Measurements from ENCODE around the gene LRRC41. TPM values are rescaled to one million over a fixed set of nuclear protein-coding genes. Genes with fewer than 3 reads are reported as not detected.

LRRC41 gene
- total RNA-seq, 1 experiment from 2014 or later, result 47.5 TPM

DNA sequence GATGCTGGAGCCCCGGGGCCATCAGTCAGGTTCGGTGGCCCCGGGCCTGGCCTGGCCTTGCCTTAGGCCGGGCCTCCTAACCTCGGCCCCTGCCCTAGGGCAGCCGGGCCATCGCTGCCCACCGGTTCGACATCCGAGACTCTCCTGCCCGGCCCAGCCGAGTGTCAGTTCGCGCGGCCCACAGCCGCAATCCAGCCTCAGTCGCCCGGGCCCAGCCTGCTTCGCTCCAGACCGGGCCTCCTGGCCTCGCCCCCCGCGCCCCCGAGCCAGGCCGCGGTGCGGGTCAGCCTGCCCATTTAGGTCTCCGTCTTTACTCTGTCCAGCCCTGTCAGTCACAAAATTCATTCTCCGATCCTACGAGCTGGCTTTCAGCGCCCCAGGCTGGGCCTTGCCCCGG is 777 bp downstream of the LRRC41 start:
- no TSS peak for BruUV-seq (replicated peaks)
- peak overlapping the region; percentile 99 for H3K4me3 Mint-ChIP-seq (ENCODE audit: low read depth, unreplicated experiment)
- CTCF ChIA-PET, result interaction anchor here (0.6 to 2.1 kb wide), 7 partner anchors 9 to 1291 kb away, joined by 3 to 13 read pairs (median 3); partner anchors contain the start of genes NSUN4 and UROD
- TF ChIP-seq, protein P1, sequence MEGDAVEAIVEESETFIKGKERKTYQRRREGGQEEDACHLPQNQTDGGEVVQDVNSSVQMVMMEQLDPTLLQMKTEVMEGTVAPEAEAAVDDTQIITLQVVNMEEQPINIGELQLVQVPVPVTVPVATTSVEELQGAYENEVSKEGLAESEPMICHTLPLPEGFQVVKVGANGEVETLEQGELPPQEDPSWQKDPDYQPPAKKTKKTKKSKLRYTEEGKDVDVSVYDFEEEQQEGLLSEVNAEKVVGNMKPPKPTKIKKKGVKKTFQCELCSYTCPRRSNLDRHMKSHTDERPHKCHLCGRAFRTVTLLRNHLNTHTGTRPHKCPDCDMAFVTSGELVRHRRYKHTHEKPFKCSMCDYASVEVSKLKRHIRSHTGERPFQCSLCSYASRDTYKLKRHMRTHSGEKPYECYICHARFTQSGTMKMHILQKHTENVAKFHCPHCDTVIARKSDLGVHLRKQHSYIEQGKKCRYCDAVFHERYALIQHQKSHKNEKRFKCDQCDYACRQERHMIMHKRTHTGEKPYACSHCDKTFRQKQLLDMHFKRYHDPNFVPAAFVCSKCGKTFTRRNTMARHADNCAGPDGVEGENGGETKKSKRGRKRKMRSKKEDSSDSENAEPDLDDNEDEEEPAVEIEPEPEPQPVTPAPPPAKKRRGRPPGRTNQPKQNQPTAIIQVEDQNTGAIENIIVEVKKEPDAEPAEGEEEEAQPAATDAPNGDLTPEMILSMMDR (IDR thresholded peaks at IDR 0.05; ENCODE audit: unreplicated experiment), result no peak
- intact Hi-C loops (cut with micrococcal nuclease; ENCODE audit: unreplicated experiment), result loop anchor here (5.0 kb wide), 1 partner anchor 45 kb away; no protein-coding TSS in a partner anchor
- H3K9me3 Mint-ChIP-seq (ENCODE audit: low read depth, unreplicated experiment), result no peaks in the 10 kb centered on the region
- H3K27me3 Mint-ChIP-seq (ENCODE audit: unreplicated experiment), result no peaks in the 10 kb centered on the region
- H3K36me3 Mint-ChIP-seq (ENCODE audit: insufficient read depth, unreplicated experiment), result peaks cover 77% of the 10 kb centered on the region
- peak; percentile 36 for DNase-seq
- peak overlapping the region; percentile 97 for H3K27ac Mint-ChIP-seq (ENCODE audit: unreplicated experiment)
- peaks cover 31% of the 10 kb centered on the region for H3K4me1 Mint-ChIP-seq (ENCODE audit: low read depth, unreplicated experiment)

DNA sequence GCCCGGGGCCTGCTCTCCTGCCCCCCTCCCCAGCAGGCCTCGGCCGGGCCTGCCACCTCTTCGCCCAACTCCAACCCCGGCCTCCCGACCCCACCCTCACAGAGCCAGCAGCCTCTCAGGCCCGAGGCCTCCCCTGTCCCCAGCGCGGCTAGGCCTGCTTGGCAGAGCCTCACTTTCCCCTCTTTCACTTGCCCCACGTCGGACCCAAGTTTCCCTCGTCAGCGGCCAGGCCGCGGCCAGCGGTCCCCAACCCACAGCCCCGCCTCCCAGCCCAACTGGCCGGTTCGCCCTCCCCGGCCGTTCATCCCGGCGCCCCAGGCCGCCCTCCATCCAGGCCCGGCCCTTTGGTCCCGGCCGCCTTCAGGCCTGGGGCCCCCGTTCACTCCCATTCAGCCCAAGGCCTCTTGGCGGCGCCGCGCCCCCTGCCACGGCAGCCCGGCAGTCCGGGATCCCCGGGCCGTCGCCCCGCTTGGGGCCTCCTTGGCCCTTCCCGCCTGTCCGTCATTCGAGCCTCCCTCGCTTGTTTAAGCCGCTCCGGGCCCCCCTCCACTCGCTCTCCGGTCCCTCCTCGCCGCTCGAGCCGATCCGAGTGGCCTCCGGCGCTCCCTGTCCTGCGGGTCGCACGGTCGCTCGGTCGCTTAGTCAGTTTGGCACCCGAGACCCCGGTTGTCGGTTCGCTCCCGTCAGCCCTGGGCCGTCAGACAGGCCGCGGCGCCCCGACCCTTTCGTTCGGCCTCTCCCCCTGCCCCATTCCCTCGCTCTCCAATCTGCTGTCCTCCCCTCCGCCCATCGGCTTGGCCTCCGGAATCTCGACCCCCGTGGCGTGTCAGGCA is 1.4 kb downstream of the LRRC41 start:
- no peaks in the 10 kb centered on the region for H3K9me3 Mint-ChIP-seq (ENCODE audit: low read depth, unreplicated experiment)
- no peaks in the 10 kb centered on the region for H3K27me3 Mint-ChIP-seq (ENCODE audit: unreplicated experiment)
- CTCF ChIA-PET, result interaction anchor here (0.8 to 1.5 kb wide), 2 partner anchors 38 to 40 kb away, joined by 3 to 4 read pairs; no protein-coding TSS in a partner anchor
- TF ChIP-seq, protein P1 (IDR thresholded peaks at IDR 0.05; ENCODE audit: unreplicated experiment), result no peak
- peak overlapping the region; percentile 97 for H3K27ac Mint-ChIP-seq (ENCODE audit: unreplicated experiment)
- BruUV-seq (replicated peaks), result no TSS peak
- H3K4me1 Mint-ChIP-seq (ENCODE audit: low read depth, unreplicated experiment), result peaks cover 32% of the 10 kb centered on the region
- H3K36me3 Mint-ChIP-seq (ENCODE audit: insufficient read depth, unreplicated experiment), result peaks cover 77% of the 10 kb centered on the region
- DNase-seq, result peak; percentile 69
- peak overlapping the region; percentile 99 for H3K4me3 Mint-ChIP-seq (ENCODE audit: low read depth, unreplicated experiment)
- intact Hi-C loops (cut with micrococcal nuclease; ENCODE audit: unreplicated experiment), result loop anchor here (5.0 kb wide), 1 partner anchor 45 kb away; no protein-coding TSS in a partner anchor

DNA sequence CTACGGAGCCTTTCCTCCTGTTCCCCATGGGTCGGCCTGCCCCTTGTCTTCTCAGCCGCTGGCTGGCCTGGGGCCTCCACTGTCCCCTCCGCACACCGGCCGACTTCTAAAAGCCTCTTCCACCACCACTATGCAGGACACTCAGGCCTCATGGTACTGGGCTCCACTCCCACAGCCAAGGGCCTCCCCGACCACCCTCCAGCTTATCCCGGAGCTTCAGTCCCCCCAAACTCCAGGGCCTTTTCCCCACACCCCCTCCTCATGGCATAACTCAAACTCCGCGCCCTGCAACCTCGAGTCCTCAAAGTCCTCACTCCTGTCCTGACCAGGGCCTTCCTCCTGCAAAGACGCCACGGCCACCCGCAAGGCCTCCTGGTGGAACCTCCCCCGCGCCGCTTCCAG is 2.0 kb downstream of the LRRC41 start:
- Mint-ChIP-seq H3K9me3 (ENCODE audit: low read depth, unreplicated experiment) (no peaks in the 10 kb centered on the region), H3K27me3 (ENCODE audit: unreplicated experiment) (no peaks in the 10 kb centered on the region), H3K4me1 (ENCODE audit: low read depth, unreplicated experiment) (peaks cover 32% of the 10 kb centered on the region), H3K4me3 (ENCODE audit: low read depth, unreplicated experiment) (peak overlapping the region; percentile 99), H3K27ac (ENCODE audit: unreplicated experiment) (peak overlapping the region; percentile 97), H3K36me3 (ENCODE audit: insufficient read depth, unreplicated experiment) (peaks cover 71% of the 10 kb centered on the region)
- CTCF ChIA-PET, result interaction anchor here (1.5 kb wide), 1 partner anchor 38 kb away, joined by 4 read pairs; no protein-coding TSS in a partner anchor
- DNase-seq, result no peak
- intact Hi-C loops (cut with micrococcal nuclease; ENCODE audit: unreplicated experiment), result loop anchor here (5.0 kb wide), 1 partner anchor 46 kb away; no protein-coding TSS in a partner anchor
- BruUV-seq (replicated peaks), result no TSS peak
- TF ChIP-seq, protein P1 (IDR thresholded peaks at IDR 0.05; ENCODE audit: unreplicated experiment), result no peak

DNA sequence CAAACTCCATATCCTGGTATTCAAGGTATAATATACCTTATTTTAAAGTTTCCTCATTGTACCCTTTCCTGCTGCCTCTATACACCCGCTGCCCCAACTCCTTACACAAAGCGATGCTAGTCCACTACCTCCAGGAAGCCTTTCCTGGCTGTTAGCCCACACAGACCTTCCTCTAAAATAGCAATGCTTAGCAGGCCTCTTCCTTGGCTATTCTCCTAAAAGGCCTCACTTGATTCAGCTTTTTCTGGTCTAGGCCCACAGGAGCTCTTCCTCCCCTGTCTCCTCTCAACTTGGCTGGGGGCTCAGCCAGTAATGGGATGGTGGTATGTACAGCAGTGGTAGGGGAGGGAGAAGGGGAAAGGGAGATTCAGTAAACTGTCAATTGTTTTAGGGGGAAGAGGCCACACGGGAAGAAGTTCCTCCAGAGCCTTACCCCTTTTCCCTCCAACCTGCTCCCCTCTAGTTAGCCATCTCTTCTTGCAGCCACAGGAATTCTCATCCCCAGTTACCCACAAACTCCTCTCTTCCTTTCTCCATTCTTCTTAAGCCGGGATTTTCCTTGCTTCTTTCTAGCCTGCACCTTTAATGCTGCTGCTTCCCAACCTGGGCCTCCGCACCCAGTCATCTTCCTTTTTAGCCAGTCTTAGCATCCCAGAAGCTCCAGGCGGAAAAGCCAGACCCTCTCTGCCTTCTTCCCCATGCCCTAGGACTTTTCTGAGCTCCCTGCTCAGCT is 2.6 kb downstream of the LRRC41 start:
- DNase-seq, result no peak
- Mint-ChIP-seq H3K27ac (ENCODE audit: unreplicated experiment) (peak overlapping the region; percentile 97), H3K27me3 (ENCODE audit: unreplicated experiment) (no peaks in the 10 kb centered on the region), H3K36me3 (ENCODE audit: insufficient read depth, unreplicated experiment) (peaks cover 70% of the 10 kb centered on the region), H3K4me1 (ENCODE audit: low read depth, unreplicated experiment) (peaks cover 32% of the 10 kb centered on the region), H3K4me3 (ENCODE audit: low read depth, unreplicated experiment) (peak overlapping the region; percentile 99), H3K9me3 (ENCODE audit: low read depth, unreplicated experiment) (no peaks in the 10 kb centered on the region)
- CTCF ChIA-PET, result interaction anchor here (1.5 kb wide), 1 partner anchor 39 kb away, joined by 4 read pairs; no protein-coding TSS in a partner anchor
- TF ChIP-seq, protein P1 (IDR thresholded peaks at IDR 0.05; ENCODE audit: unreplicated experiment), result no peak
- intact Hi-C loops (cut with micrococcal nuclease; ENCODE audit: unreplicated experiment), result loop anchor here (5.0 kb wide), 1 partner anchor 46 kb away; no protein-coding TSS in a partner anchor
- BruUV-seq (replicated peaks), result no TSS peak

All from Calu3 (cell line).